IMR-90 (cell line): ENCODE measurements around the gene PCSK2.

Experiments
- BHLHE40 ChIP-seq: fragments of 150-350 bp; IDR thresholded peaks from 2 replicates; pipeline ENCODE4 v1.6.1; 2016; ENCODE audit warnings: mild to moderate bottlenecking, low read depth, low read length
- CEBPB ChIP-seq: IDR thresholded peaks from 2 replicates; pipeline ENCODE4 v1.6.1; 2012; ENCODE audit warnings: low read depth, low read length, improper control_type of control experiment
- CHD1 ChIP-seq: IDR thresholded peaks from 2 replicates; pipeline ENCODE4 v1.6.1; 2012; ENCODE audit warnings: low read depth, low read length, improper control_type of control experiment
- CTCF ChIP-seq: conservative IDR thresholded peaks from 2 replicates; pipeline ENCODE4 v1.5.1; 2012; ENCODE audit warnings: mild to moderate bottlenecking, low read depth, low read length, improper control_type of control experiment
- FOS ChIP-seq: fragments of 150-350 bp; IDR thresholded peaks from 2 replicates; pipeline ENCODE4 v1.6.1; 2016; ENCODE audit warnings: low read depth, low read length
- MAFK ChIP-seq: IDR thresholded peaks from 2 replicates; pipeline ENCODE4 v1.6.1; 2012; ENCODE audit warnings: low read depth, low read length, improper control_type of control experiment
- MXI1 ChIP-seq: IDR thresholded peaks from 2 replicates; pipeline ENCODE4 v1.6.1; 2012; ENCODE audit warnings: low read depth, mild to moderate bottlenecking, low read length, moderate library complexity, borderline replicate concordance
- POLR2A ChIP-seq: IDR thresholded peaks from 2 replicates; pipeline ENCODE4 v1.6.1; 2012; ENCODE audit warnings: mild to moderate bottlenecking, low read depth, low read length
- RAD21 ChIP-seq: IDR thresholded peaks from 2 replicates; pipeline ENCODE4 v1.6.1; 2012; ENCODE audit warnings: low read length, improper control_type of control experiment
- RCOR1 ChIP-seq: IDR thresholded peaks from 2 replicates; pipeline ENCODE4 v1.6.1; 2012; ENCODE audit warnings: mild to moderate bottlenecking, low read length, improper control_type of control experiment; ENCODE audit not compliant: insufficient replicate concordance
- RFX5 ChIP-seq: IDR thresholded peaks from 2 replicates; pipeline ENCODE4 v1.8.0; 2012; ENCODE audit warnings: low read depth, mild to moderate bottlenecking, low read length, moderate library complexity
- SMC3 ChIP-seq: fragments of 150-350 bp; IDR thresholded peaks from 2 replicates; pipeline ENCODE4 v1.6.1; 2016; ENCODE audit warnings: low read depth, mild to moderate bottlenecking, antibody characterized with exemption, low read length, moderate library complexity
- USF2 ChIP-seq: fragments of 150-350 bp; IDR thresholded peaks from 2 replicates; pipeline ENCODE4 v1.6.1; 2017; ENCODE audit warnings: mild to moderate bottlenecking, antibody characterized with exemption, low read length, low read depth
- TF ChIP-seq, protein P1 (sequence below): fragments of 150-350 bp; IDR thresholded peaks from 2 replicates; pipeline ENCODE4 v1.6.1; 2016; ENCODE audit warnings: low read depth, mild to moderate bottlenecking, low read length, moderate library complexity, borderline replicate concordance

- TF ChIP-seq CTCF (no peak), MXI1 (no peak), RFX5 (no peak), POLR2A (no peak), CEBPB (no peak), CHD1 (no peak), USF2 (no peak), RCOR1 (no peak), SMC3 (no peak), BHLHE40 (no peak), MAFK (no peak), RAD21 (no peak), FOS (no peak)
- TF ChIP-seq, protein P1, sequence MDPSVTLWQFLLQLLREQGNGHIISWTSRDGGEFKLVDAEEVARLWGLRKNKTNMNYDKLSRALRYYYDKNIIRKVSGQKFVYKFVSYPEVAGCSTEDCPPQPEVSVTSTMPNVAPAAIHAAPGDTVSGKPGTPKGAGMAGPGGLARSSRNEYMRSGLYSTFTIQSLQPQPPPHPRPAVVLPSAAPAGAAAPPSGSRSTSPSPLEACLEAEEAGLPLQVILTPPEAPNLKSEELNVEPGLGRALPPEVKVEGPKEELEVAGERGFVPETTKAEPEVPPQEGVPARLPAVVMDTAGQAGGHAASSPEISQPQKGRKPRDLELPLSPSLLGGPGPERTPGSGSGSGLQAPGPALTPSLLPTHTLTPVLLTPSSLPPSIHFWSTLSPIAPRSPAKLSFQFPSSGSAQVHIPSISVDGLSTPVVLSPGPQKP = no peak
Measured at GRCh38 chr20:17273717-17274116, 46.9 kb downstream of the PCSK2 start.
